HG02642 (cell line): ENCODE data around the gene CCNJ.

Source experiments
- ATAC-seq: cut with Tn5 transposase; IDR thresholded peaks from one replicate; pipeline ENCODE4 v1.9.1; 2021; ENCODE audit warnings: mild to moderate bottlenecking; ENCODE audit not compliant: unreplicated experiment, poor library complexity

CCNJ gene

DNA sequence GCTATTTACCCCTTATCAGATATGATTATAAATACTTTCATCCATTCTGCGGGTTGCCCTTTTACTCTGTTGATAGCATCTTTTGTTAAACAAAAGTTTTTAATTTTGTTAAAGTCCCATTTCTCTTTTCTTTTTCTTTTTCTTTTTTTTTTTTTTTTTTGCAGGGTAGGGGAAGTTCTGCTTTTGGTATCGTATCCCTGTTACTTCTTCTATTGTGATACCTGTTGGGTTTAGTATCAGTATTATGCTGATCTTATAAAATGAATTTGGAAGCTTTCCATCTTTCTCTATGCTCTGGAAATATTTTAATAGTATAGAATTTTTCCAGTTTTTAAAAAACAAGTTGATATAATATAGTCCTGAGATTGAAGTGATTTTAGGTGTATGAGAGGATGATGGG is 6.0 kb downstream of the CCNJ start:
- ATAC-seq = no peak

DNA sequence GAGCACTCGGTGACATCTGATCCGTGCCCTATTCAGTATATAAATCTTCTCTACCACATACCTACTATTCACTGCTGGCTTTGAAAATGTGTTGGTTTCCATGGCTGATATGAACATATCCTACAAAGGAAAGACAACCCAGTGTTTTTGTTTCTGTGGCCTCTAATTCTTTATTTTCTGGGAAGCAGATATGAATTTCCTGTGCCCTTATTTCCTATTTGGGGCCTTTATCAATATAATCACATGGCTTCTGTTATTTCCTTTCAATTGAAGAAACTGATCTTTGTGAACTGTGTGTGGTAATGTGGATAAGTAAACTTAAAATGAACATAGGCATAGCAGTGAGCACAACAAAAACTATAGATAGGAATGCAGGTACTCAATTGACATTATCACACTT is 10.6 kb downstream of the CCNJ start:
- ATAC-seq = no peak

DNA sequence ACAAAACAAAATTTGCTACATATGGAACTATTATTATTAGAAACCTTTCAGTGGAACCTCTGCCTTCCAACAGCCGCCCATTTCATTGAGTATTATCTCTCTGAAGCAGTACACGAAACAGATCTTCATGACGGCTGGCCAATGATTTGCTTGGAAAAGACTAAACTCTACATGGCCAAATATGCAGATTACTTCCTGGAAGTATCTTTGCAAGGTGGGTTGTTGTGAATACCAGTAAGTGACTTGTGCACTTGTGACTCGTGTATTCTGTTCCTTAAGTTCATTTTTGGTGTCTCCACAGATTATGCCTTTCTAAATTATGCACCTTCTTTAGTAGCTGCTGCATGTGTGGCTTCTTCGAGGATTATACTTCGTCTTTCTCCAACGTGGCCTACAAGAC is 13.4 kb downstream of the CCNJ start:
- no peak for ATAC-seq

GRCh38 chr10:96061232-96061631 is 17.8 kb downstream of the CCNJ start:
- ATAC-seq = no peak

DNA sequence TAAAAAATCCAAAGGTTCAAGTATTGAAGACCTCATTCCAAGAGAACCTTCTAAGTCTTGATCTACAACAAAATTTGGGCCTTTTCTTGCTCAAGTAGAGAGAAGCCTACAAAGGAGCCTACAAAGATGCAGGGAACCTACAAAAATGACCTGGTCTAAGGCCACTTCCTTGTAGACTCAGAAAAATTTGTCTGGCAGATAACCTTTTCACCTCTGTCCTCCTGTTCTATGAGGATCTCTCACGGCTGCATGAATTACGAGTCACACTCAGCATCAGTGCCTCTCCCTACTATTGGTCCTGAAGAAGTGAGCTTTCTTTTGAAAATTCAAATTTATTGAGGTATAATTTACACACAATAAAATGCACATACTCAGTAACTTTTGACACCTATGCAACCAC is 29.3 kb downstream of the CCNJ start:
- no peak for ATAC-seq

GRCh38 chr10:96073722-96074121 is 30.3 kb downstream of the CCNJ start:
- no peak for ATAC-seq

GRCh38 chr10:96074776-96075175 is 31.4 kb downstream of the CCNJ start:
- ATAC-seq = no peak

- no peak for ATAC-seq
These were observed 32.6 kb downstream of the CCNJ start for GRCh38 chr10:96075977-96076376.

GRCh38 chr10:96077156-96077555 is 33.8 kb downstream of the CCNJ start:
- ATAC-seq = no peak

DNA sequence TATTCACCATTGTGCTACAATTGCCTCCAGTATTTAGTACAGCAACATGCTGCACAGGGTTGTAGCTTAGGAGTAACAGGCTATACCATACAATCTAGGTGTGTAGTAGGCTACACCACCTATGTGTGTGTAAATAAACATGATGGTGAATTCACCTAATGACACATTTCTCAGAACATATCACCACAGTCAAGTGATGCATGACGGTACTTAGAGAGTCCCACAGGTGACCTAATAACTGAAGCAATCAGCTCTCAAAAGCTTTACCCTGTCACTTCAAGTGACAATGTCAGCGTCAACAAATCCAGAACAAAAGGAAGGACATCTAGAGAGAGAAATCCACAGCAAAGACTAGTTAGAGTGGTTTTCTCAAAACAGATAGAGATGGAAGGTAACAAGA is 38.8 kb downstream of the CCNJ start:
- no peak for ATAC-seq

- no peak for ATAC-seq
These were observed 39.4 kb downstream of the CCNJ start for GRCh38 chr10:96082748-96083147.

DNA sequence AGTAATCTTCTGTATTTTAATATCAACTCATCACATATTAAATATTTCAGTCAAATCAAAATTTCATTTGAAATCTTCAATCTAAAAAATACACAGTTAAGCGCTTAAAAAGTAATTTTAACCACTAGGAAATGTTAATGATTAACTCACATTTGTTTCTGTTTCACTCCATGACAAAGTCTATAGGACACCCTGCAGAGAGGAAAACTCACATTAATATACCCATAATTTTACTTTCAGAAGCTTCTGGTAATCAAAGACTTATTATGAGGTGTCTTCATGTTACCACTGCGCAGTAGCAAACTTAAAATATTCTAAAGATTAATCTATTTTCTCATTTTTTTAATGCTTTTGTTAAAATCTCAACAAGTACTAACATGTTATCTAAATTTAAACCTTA is 45.7 kb downstream of the CCNJ start:
- ATAC-seq = no peak

- peak; percentile 86 for ATAC-seq
These were observed 46.5 kb downstream of the CCNJ start for GRCh38 chr10:96089670-96090462.

GRCh38 chr10:96090463-96090800 is 47.0 kb downstream of the CCNJ start:
- no peak for ATAC-seq

DNA sequence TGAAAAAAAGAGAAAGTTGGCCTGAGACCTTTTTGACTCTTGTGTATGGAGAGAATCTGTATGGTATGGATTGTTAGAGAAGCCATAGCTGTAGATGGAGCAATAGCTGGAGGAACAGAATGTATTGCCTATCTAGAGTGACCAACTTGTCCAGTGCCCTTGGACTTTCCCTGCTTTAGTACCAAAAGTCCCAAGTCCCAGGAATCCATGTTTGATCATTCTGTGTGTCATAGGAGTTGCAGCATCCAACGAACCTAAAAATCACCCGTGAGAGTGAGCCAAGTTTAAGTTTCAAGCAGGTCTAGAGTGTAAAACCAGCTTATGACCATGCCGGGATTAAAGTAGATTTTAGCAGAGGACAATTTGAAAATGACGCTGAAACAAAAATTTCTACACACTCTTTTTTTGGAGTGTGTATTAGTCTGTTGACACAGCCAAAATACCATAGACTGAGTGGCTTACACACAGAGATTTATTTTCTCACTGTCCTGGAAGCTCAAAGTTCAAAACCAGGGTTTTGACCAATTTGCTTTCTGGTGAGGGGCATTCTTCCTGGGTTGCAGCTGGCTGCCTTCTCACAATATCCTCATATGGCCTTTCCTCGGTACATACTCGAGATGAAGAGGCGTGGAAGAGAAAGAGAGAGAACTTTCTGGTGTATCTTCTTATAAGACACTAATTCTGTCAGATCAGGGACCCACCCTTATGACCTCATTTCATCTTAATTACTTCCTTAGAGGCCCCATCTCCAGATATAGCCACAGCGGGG is 49.8 kb downstream of the CCNJ start:
- ATAC-seq = no peak

- no peak for ATAC-seq
These were observed 50.6 kb downstream of the CCNJ start for GRCh38 chr10:96093948-96094347.

DNA sequence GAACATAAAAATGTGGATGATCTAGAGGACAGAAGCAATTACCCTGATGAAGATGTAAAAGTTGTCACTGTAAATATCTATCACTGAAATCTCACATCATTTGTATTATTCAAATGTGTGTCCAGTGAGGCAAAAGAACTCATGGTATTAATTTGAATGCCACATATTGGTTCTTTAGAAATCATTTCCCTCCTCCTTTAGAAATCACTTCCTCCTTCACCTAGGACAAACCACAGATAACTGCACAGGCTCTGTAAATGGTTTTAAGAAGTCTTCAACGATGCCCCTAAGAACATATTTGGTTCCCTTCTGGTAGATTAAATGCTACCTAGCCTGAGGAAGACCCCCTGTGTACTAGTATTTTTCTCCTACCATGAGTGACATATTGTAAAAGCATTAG is 53.6 kb downstream of the CCNJ start:
- no peak for ATAC-seq

GRCh38 chr10:96097865-96098264 is 54.5 kb downstream of the CCNJ start:
- no peak for ATAC-seq

DNA sequence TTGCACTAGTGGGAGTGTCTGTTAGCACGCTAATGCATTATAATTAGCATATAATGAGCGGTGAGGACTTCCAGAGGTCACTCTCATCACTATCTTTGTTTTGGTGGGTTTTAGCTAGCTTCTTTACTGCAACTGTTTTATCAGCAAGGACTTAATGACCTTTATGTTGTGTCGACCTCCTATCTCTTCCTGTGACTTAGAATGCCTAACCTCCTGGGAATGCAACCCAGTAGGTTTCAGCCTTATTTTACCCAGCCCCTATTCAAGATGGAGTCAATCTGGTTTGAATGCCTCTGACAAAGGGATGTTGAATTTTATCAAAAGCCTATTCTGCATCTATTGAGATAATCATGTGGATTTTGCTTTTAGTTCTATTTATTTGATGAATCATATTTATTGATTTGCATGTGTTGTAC is 64.2 kb downstream of the CCNJ start:
- no peak for ATAC-seq
